SU-DHL-6 (cell line): ENCODE data around the gene LIMCH1.

Experiments
- H2AFZ ChIP-seq: fragments of 200-600 bp; sonication (generic); 2 replicates; pipeline ENCODE4 v1.6.1; 2014; ENCODE audit warnings: low read depth, mild to moderate bottlenecking, moderate library complexity, mixed read lengths, antibody characterized with exemption, low read length; ENCODE audit not compliant: severe bottlenecking
- H3F3A ChIP-seq: fragments of 200-600 bp; shearing (Covaris generic); 2 replicates; pipeline ENCODE4 v1.6.0; 2016; ENCODE audit warnings: antibody characterized with exemption, mild to moderate bottlenecking; ENCODE audit not compliant: insufficient read depth
- H3K27ac ChIP-seq: fragments of 200-600 bp; sonication (generic); 2 replicates; pipeline ENCODE4 v1.5.1; 2016; ENCODE audit warnings: low read depth, mild to moderate bottlenecking, low read length, moderate library complexity, mixed read lengths
- H3K27me3 ChIP-seq: fragments of 200-600 bp; sonication (generic), shearing (Covaris generic); 2 replicates; pipeline ENCODE4 v1.6.0; 2014; ENCODE audit warnings: mild to moderate bottlenecking, low read length
- H3K36me3 ChIP-seq: fragments of 200-600 bp; sonication (generic); 2 replicates; pipeline ENCODE4 v1.6.1; 2014; ENCODE audit warnings: mild to moderate bottlenecking, low read length, mixed read lengths
- H3K4me2 ChIP-seq: fragments of 300-600, 200-600 bp; shearing (Covaris generic), sonication (generic); 2 replicates; pipeline ENCODE4 v1.6.0; 2014; ENCODE audit warnings: low read length, low read depth, mild to moderate bottlenecking; ENCODE audit not compliant: poor library complexity, severe bottlenecking
- H3K4me3 ChIP-seq: fragments of 200-600 bp; sonication (generic); 2 replicates; pipeline ENCODE4 v1.5.1; 2014; ENCODE audit warnings: antibody characterized with exemption, low read length, mild to moderate bottlenecking, mixed read lengths; ENCODE audit not compliant: insufficient read depth, poor library complexity, severe bottlenecking
- H3K79me2 ChIP-seq: fragments of 200-600 bp; sonication (generic); 2 replicates; pipeline ENCODE4 v1.6.1; 2014; ENCODE audit warnings: mild to moderate bottlenecking, low read length, moderate library complexity; ENCODE audit not compliant: insufficient read depth
- H3K9ac ChIP-seq: fragments of 200-600 bp; sonication (generic); 2 replicates; pipeline ENCODE4 v1.7.0; 2014; ENCODE audit warnings: mild to moderate bottlenecking, low read length
- H3K9me2 ChIP-seq: fragments of 200-600 bp; sonication (generic); replicated peaks from 2 replicates; pipeline ENCODE4 v1.6.1; 2014; ENCODE audit warnings: low read length; ENCODE audit not compliant: insufficient read depth
- H3K9me3 ChIP-seq: fragments of 200-600 bp; sonication (generic); 2 replicates; pipeline ENCODE4 v1.6.1; 2014; ENCODE audit warnings: low read length, mixed read lengths; ENCODE audit not compliant: insufficient read depth
- H4K20me1 ChIP-seq: fragments of 200-600 bp; sonication (generic); 2 replicates; pipeline ENCODE4 v1.6.1; 2014; ENCODE audit warnings: low read depth, mild to moderate bottlenecking, antibody characterized with exemption, low read length, moderate library complexity, mixed read lengths
- EZH2phosphoT487 ChIP-seq: fragments of 200-600 bp; sonication (generic), shearing (Covaris generic); conservative IDR thresholded peaks from 2 replicates; pipeline ENCODE4 v1.6.1; 2018; ENCODE audit warnings: mild to moderate bottlenecking, antibody characterized with exemption, low read length, moderate library complexity, mixed read lengths
- TF ChIP-seq, protein P1 (sequence below): fragments of 200-600 bp; sonication (generic); IDR thresholded peaks from one replicate; pipeline ENCODE4 v1.5.1; 2017; ENCODE audit warnings: antibody characterized with exemption, mild to moderate bottlenecking, low read length, moderate library complexity; ENCODE audit not compliant: insufficient read depth, poor library complexity, severe bottlenecking

The LIMCH1 gene

DNA sequence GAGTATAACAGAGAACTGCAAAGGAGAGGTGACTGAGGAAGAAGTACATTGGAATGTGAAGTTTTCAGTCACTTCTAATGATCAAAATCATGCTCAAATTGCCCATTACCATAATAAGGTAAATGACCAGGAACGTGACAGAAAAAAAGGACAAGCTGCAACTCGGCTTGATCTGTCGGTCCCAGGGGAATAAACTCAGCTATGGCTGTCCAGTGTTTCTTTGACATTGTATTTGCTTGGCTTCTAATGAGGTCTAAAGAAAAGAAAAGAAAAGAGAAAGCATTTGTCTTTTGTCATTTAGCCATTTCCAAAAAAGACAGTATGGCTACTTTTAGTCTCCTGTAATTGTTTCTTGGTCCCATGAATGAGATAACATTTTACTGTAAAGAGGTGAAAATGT is 185.3 kb downstream of the LIMCH1 start:
- Histone ChIP-seq H3K4me3 (no peak overlapping the region), H3K9ac (no peak overlapping the region), H3K4me2 (no peak overlapping the region), H3K79me2 (no peaks in the 10 kb centered on the region), H2AFZ (no peak overlapping the region), H3F3A (no peaks in the 10 kb centered on the region), H4K20me1 (no peaks in the 10 kb centered on the region), H3K9me2 (no peaks in the 10 kb centered on the region), H3K36me3 (no peaks in the 10 kb centered on the region), H3K27me3 (0 out of 2 replicates have a peak, but pooled peaks cover 3% of the 10 kb centered on the region), H3K9me3 (no peaks in the 10 kb centered on the region; the same call in 1 of the 2 replicates), H3K27ac (no peak overlapping the region)
- no peak for TF ChIP-seq EZH2phosphoT487
- TF ChIP-seq, protein P1, sequence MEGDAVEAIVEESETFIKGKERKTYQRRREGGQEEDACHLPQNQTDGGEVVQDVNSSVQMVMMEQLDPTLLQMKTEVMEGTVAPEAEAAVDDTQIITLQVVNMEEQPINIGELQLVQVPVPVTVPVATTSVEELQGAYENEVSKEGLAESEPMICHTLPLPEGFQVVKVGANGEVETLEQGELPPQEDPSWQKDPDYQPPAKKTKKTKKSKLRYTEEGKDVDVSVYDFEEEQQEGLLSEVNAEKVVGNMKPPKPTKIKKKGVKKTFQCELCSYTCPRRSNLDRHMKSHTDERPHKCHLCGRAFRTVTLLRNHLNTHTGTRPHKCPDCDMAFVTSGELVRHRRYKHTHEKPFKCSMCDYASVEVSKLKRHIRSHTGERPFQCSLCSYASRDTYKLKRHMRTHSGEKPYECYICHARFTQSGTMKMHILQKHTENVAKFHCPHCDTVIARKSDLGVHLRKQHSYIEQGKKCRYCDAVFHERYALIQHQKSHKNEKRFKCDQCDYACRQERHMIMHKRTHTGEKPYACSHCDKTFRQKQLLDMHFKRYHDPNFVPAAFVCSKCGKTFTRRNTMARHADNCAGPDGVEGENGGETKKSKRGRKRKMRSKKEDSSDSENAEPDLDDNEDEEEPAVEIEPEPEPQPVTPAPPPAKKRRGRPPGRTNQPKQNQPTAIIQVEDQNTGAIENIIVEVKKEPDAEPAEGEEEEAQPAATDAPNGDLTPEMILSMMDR, result no peak

DNA sequence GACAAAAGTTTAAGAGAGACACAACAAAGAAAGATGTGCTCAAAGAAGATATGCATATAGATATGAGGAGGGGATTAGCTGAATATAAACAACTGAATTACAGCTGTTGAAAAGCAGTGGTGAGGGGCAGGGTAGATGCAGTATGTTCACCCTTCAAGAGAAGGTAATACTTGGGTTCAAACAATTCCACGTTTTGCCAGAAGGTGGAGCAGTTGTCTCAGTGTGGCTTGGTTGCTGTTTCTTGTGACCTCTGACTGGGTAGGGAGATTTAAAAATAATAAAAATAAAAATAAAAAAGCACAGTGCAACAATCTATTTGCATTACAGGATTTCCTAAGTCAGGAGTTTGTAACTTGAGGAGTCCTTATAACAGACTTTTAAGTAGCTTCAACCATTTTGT is 187.3 kb downstream of the LIMCH1 start:
- Histone ChIP-seq H3K9me3 (no peaks in the 10 kb centered on the region; the same call in 1 of the 2 replicates), H3K4me2 (no peak overlapping the region), H3K9me2 (no peaks in the 10 kb centered on the region), H3K79me2 (no peaks in the 10 kb centered on the region), H3F3A (no peaks in the 10 kb centered on the region), H4K20me1 (no peaks in the 10 kb centered on the region), H3K4me3 (no peak overlapping the region), H3K27ac (no peak overlapping the region), H3K36me3 (no peaks in the 10 kb centered on the region), H3K9ac (no peak overlapping the region), H2AFZ (no peak overlapping the region), H3K27me3 (0 out of 2 replicates have a peak, but pooled peaks cover 3% of the 10 kb centered on the region)
- TF ChIP-seq, protein P1, result no peak
- TF ChIP-seq EZH2phosphoT487, result no peak

DNA sequence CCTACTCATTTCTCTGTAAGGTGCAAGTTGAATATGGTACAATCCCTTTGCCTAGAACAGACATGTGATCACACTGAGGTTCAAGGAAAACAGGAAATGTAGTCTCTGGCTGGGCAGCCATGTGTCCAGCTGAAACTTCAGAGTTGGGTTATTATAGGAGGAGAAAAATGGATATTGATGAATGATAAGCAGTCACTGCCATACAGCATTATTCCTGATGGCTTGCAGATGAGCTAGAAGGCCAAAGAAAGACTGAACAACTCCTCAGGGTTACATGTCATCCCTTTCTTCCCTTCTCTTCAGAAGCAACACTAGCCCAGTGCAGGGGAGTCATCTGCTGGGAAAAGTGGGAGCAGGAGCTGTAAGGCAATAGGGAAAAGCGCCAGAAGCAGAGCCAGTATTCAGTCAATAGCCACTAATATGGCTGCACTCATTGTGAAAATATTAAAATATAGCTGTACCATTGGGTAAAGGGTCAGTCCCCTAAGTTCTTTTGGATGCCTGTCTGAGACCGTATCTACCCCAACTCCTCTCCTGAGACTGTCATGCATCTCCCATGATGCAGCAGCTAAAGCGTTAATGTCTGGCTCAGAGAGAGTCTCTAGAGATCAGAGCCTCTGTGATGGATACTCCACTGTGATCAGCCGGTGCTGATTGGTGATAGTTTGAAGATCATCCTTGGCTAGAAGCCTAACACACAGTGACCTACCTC is 190.1 kb downstream of the LIMCH1 start:
- H2AFZ ChIP-seq, result no peak overlapping the region
- no peaks in the 10 kb centered on the region; the same call in 1 of the 2 replicates for H3K9me3 ChIP-seq
- no peaks in the 10 kb centered on the region for H3K36me3 ChIP-seq
- H3K4me3 ChIP-seq, result no peak overlapping the region
- no peak overlapping the region for H3K27ac ChIP-seq
- no peak overlapping the region for H3K9ac ChIP-seq
- H3K4me2 ChIP-seq, result no peak overlapping the region
- 0 out of 2 replicates have a peak, but pooled peaks cover 3% of the 10 kb centered on the region for H3K27me3 ChIP-seq
- no peaks in the 10 kb centered on the region for H3K9me2 ChIP-seq
- TF ChIP-seq, protein P1, result no peak
- TF ChIP-seq EZH2phosphoT487, result no peak
- no peaks in the 10 kb centered on the region for H3K79me2 ChIP-seq
- H3F3A ChIP-seq, result no peaks in the 10 kb centered on the region
- H4K20me1 ChIP-seq, result no peaks in the 10 kb centered on the region
